ENCODE measurements around the gene DYNLT2B. TPM values are rescaled to one million over a fixed set of nuclear protein-coding genes. Genes with fewer than 3 reads are reported as not detected.
"Not testable (repeated sequence)": the region's sequence is repeated elsewhere in the genome, so short reads cannot be mapped to it uniquely, and the experiment has no call there.

Gene DYNLT2B
- total and polyA plus RNA-seq, 9 donors: 7.7 to 30.2 (median 9.5) TPM

DNA sequence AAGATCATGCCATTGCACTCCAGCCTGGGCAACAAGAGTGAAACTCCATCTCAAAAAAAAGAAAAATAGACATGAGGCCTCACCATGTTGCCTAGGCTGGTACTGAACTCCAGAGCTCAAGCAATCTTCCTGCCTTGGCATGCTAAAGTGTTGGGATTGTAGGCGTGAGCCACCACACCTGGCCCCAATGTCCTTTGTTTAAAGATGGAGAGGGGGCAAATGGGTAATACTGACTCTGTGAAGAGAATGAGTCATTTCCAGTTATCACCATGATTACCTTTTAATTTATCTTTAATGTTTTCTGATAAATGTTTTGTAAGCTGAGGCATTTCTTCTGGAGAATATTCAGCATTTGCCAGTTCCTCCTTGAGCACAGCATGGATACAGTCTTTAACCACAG is 2.2 kb downstream of the DYNLT2B start:
- WGBS, 3 donors: 95 to 97% (median 95%) methylated on average over 1 of the region's 1 CpG
- intact Hi-C loops (cut with DNase I): loop anchor here in 1 of 4 donors (10.0 kb wide), 1 partner anchor 189 kb away; the partner anchor contains the start of gene RNF168
- DNase-seq: no peak
- Histone ChIP-seq H3K27me3 (no peaks in the 10 kb centered on the region), H3K27ac (no peak overlapping the region), H3K4me1 (ENCODE audit: insufficient read depth) (no peaks in the 10 kb centered on the region), H3K4me3 (no peak overlapping the region), H3K9me3 (no peaks in the 10 kb centered on the region), H3K36me3 (no peaks in the 10 kb centered on the region)
- TF ChIP-seq, protein P1, sequence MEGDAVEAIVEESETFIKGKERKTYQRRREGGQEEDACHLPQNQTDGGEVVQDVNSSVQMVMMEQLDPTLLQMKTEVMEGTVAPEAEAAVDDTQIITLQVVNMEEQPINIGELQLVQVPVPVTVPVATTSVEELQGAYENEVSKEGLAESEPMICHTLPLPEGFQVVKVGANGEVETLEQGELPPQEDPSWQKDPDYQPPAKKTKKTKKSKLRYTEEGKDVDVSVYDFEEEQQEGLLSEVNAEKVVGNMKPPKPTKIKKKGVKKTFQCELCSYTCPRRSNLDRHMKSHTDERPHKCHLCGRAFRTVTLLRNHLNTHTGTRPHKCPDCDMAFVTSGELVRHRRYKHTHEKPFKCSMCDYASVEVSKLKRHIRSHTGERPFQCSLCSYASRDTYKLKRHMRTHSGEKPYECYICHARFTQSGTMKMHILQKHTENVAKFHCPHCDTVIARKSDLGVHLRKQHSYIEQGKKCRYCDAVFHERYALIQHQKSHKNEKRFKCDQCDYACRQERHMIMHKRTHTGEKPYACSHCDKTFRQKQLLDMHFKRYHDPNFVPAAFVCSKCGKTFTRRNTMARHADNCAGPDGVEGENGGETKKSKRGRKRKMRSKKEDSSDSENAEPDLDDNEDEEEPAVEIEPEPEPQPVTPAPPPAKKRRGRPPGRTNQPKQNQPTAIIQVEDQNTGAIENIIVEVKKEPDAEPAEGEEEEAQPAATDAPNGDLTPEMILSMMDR (IDR thresholded peaks at IDR 0.05): no peak
- TF ChIP-seq EP300 (IDR thresholded peaks at IDR 0.05) (no peak), POLR2A (IDR thresholded peaks at IDR 0.05) (no peak)

DNA sequence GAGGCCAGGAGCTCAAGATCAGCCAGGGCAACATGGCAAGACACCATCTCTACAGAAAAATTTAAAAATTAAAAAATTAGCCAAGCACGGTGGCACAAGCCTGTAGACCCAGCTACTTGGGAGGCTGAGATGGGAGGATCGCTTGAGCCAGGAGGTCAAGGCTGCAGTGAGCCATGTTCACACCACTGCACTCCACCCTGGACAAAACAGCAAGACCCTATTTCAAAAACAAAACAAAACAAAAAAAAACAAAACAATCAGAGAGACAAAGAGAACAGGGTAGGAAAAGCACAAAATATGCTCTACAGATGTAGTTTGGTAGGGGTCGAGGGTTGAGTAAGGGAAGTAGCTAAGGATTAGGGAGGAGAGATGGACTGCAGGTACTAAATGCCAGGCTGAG is 3.4 kb downstream of the DYNLT2B start:
- TF ChIP-seq EP300 (IDR thresholded peaks at IDR 0.05): no peak
- no peak for TF ChIP-seq POLR2A (IDR thresholded peaks at IDR 0.05)
- TF ChIP-seq, protein P1 (IDR thresholded peaks at IDR 0.05): no peak
- intact Hi-C loops (cut with DNase I): loop anchor here in 1 of 4 donors (10.0 kb wide), 1 partner anchor 190 kb away; the partner anchor contains the start of gene RNF168
- no peak for DNase-seq
- Histone ChIP-seq H3K4me3 (no peak overlapping the region), H3K27ac (no peak overlapping the region), H3K36me3 (no peaks in the 10 kb centered on the region), H3K9me3 (no peaks in the 10 kb centered on the region), H3K4me1 (ENCODE audit: insufficient read depth) (no peaks in the 10 kb centered on the region), H3K27me3 (no peaks in the 10 kb centered on the region)
- 86 to 91% (median 89%) methylated on average over 3 of the region's 3 CpGs for WGBS, 3 donors

DNA sequence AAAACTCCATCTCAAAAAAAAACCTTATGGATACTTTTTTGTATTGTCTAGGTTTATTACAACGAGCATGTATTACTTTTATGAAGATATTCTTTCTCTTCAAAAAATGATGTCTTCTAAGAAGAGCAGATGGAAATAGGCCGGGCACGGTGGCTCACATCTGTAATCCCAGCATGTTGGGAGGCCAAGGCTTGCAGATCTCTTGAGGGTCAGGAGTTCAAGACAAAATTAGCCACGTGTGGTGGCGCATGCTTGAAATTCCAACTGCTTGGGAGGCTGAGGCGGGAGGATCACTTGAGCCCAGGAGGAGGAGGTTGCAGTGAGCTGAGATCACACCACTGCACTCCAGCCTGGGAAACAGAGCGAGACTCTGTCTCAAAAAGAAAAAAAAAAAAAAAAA is 4.0 kb downstream of the DYNLT2B start:
- not testable (repeated sequence) for H3K27ac ChIP-seq; DNase-seq; H3K4me1 ChIP-seq (ENCODE audit: insufficient read depth); H3K9me3 ChIP-seq; H3K4me3 ChIP-seq; H3K36me3 ChIP-seq; H3K27me3 ChIP-seq
- WGBS, 3 donors: 82 to 84% (median 83%) methylated on average over 7 of the region's 7 CpGs
- intact Hi-C loops (cut with DNase I): loop anchor here in 1 of 4 donors (10.0 kb wide), 1 partner anchor 191 kb away; the partner anchor contains the start of gene RNF168

DNA sequence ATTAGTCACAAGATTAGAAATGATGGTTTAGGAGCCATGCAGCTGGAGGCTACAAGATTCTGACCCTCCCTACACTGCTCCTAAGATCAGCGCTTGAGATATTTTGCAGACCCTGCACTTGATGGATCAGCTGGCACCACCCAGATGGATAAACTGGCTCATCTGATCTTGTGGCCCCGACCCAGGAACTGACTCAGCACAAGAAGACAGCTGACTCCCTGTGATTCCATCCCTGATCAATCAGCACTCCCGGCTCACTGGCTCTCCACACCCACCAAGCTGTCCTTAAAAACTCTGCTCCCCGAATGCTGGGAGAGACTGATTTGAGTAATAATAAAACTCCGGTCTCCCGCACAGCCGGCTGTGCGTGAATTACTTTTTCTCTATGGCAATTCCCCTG is 15.1 kb downstream of the DYNLT2B start:
- H3K27me3 ChIP-seq; H3K4me1 ChIP-seq (ENCODE audit: insufficient read depth); H3K4me3 ChIP-seq; H3K27ac ChIP-seq; H3K9me3 ChIP-seq; intact Hi-C loops (cut with DNase I); DNase-seq; H3K36me3 ChIP-seq: not testable (repeated sequence)
- WGBS, 3 donors: 81 to 92% (median 88%) methylated on average over 5 to 7 of the region's 8 CpGs

DNA sequence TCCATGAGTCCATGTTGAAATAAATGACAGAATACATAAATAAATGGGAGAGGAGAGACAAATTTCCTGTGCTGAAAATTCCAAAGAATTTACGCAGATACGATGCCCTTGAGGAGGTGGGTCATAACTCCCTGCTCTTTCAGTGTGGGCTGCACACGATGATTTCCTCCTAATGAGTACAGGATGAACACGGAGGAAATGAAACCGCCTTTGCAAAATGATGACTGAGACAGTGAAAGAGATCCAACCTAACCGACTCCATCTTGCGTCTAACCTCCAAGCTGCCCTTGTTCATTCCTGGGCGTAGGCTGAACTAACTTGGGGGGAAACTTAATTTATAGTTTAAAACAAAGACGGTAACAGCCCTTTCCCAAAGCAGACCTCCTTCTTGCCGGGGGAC is 15.5 kb downstream of the DYNLT2B start:
- H3K27ac ChIP-seq; H3K4me3 ChIP-seq; H3K27me3 ChIP-seq; DNase-seq; intact Hi-C loops (cut with DNase I); H3K4me1 ChIP-seq (ENCODE audit: insufficient read depth); H3K9me3 ChIP-seq; H3K36me3 ChIP-seq: not testable (repeated sequence)
- WGBS, 3 donors: 53 to 66% (median 62%) methylated on average over 7 to 8 of the region's 10 CpGs

DNA sequence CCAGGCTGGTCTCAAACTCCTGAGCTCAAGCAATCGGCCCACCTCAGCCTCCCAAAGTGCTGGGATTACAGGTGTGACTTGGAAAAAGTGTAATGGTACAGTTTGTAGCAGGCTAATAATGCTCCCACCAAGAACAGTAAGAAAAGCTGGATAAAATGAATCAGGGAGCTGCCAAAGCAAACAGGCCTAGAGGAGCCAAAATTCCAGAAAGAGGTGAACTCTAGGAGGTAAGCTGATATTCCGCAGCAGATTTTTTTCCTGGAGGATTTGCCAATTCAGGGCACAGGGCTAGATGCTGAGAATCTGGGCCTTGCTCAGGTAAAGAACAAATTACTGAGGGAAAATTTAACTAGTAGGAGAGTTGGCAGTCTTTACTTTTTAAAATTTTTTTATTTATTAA is 19.5 kb downstream of the DYNLT2B start:
- DNase-seq: no peak
- Histone ChIP-seq H3K4me3 (no peak overlapping the region), H3K9me3 (no peaks in the 10 kb centered on the region), H3K27ac (no peak overlapping the region), H3K4me1 (ENCODE audit: insufficient read depth) (no peaks in the 10 kb centered on the region), H3K27me3 (no peaks in the 10 kb centered on the region), H3K36me3 (no peaks in the 10 kb centered on the region)
- TF ChIP-seq, protein P1 (IDR thresholded peaks at IDR 0.05): no peak
- no peak for TF ChIP-seq EP300 (IDR thresholded peaks at IDR 0.05)
- TF ChIP-seq POLR2A (IDR thresholded peaks at IDR 0.05): no peak
- intact Hi-C loops (cut with DNase I): no loop called here
- 95 to 99% (median 97%) methylated on average over 2 of the region's 2 CpGs for WGBS, 3 donors
